Nucleus accumbens (tissue), 56 donors: ENCODE results near the gene DAGLB.
"Not testable (repeated sequence)": the region's sequence is repeated elsewhere in the genome, so short reads cannot be mapped to it uniquely, and the experiment has no call there.

ENCODE experiments used
- DNase-seq, 56 donors: peaks; one replicate each; lab custom pipeline; 2025; lab: John Stamatoyannopoulos, UW

The DAGLB gene

GRCh38 chr7:6461946-6462550 lies 14.3 kb upstream of the DAGLB start:
- DNase-seq: no peak

- no peak for DNase-seq
These were observed 13.3 kb upstream of the DAGLB start for GRCh38 chr7:6460990-6461584.

- no peak for DNase-seq
These were observed 12.5 kb upstream of the DAGLB start for GRCh38 chr7:6460303-6460702.

- DNase-seq: not testable (repeated sequence)
These were observed 10.9 kb upstream of the DAGLB start for GRCh38 chr7:6458676-6459075.

DNA sequence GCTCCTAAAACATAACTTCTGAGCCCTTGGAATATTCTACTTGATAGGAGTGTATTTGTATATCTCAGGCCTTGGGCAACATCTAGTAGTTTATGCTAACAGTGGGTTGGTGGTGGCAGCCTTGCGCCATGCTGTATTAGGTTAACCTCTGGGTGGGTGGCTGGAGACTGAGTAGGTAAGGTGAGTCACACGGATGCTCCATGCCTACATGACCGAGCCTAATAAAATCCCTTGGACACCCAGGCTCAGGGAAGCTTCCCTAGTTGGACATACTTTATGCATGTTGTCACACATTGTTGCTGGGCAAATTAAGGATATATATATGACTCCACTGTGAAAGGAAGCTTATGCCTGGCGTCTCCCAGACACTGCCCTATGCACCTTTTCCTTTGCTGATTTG lies 6.0 kb upstream of the DAGLB start:
- no peak for DNase-seq

DNA sequence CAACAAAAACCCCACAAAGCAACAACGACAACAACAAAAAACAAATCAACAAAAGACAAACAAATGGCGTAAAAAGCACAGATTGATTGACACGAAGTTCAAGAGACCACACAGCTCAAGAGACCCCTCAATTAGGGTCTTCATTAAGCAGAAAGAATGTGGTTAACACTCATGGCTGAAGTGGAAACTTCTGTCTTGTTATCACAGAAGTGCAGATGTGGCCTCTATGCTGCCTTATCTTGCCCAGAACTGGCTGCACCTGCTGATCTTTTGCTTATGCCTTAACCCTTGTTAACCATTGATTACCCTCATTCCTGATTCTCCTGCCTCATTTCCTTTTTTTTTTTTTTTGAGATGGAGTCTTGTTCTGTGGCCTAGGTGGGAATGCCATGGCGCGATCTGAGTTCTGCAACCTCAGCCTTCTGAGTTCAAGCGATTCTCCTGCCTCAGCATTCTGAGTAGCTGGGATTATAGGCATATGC lies 3.5 kb upstream of the DAGLB start:
- DNase-seq: no peak

DNA sequence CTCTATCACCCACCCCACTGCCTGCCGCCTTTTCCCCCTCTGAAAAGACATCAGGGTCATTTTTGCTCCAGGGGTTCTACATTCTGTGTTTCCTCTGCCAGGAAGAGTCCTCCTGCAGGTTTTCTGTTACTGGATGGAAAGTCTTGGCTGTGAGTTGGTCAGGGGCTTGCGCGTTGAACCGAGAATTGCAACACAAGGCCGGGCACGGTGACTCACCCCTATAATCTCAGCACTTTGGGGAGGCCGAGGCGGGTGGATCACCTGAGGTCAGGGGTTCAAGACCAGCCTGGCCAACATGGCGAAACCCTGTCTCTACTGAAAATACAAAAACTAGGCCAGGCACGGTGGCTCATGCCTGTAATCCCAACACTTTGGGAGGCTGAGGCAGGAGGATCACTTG lies 2.8 kb upstream of the DAGLB start:
- DNase-seq: not testable (repeated sequence)

- not testable (repeated sequence) for DNase-seq
These were observed 2.1 kb upstream of the DAGLB start for GRCh38 chr7:6449884-6450283.

DNA sequence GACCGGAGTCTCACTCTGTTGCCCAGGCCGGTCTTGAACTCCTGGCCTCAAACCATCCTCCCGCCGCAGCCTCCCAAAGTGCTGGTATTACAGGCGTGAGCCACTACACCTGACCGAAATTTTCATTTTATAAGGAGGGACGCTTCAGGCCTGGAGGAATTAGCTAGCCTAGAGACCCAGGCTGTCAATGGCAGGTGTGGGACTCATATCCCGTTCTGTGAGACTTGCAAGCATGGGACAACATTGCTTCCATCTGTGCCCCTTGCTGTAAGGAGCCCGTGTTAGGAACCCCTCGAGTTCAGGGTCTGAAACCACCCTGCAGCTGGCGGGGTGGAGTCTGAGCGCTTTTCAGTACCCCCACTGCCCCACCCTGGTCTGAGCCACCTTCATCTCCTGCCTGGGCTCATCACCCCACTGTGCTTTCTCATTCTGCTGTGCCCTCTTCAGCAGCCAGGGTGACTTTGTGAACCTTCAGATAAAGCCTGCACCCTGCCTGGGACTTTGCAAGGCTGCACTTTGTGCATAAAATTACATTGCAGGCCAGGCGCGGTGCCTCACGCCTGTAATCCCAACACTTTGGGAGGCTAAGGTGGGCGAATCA lies 1.3 kb upstream of the DAGLB start:
- DNase-seq: no peak

GRCh38 chr7:6446838-6447580 lies 745 bp downstream of the DAGLB start:
- DNase-seq: peak in 40 of 56 donors; percentile 19 to 79 (median 51)

DNA sequence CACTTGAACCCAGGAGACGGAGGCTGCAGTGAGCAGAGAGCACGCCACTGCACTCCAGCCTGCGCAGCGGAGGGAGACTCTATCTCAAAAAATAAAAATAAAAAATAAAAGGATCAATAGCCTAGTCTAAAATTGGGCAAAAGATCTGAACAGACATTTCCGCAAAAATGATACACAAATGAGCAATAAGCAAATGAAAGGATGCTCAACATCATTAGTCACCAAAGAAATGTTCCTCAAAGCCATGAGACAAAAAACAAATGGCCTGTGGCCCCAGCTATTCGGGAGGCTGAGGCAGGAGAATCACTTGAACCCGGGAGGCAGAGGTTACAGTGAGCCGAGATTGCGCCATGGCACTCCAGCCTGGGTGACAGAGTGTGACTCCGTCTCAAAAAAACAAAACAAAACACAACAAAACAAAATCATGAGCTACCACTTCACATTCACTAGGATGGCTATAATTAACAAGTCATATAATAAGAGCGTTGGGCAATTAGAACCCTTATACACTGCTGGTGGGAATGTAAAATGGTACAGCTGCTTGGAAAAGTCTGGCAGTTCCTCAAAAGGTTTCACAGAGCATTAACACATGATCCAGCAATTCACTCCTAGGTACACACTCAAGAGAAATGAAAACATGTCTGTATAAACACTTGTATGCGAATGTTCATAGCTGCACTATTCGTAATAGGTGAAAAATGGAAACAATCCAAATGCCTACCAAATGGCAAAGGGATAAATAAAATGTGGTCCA lies 3.1 kb downstream of the DAGLB start:
- DNase-seq: no peak

GRCh38 chr7:6443372-6443941 lies 4.3 kb downstream of the DAGLB start:
- no peak for DNase-seq

DNA sequence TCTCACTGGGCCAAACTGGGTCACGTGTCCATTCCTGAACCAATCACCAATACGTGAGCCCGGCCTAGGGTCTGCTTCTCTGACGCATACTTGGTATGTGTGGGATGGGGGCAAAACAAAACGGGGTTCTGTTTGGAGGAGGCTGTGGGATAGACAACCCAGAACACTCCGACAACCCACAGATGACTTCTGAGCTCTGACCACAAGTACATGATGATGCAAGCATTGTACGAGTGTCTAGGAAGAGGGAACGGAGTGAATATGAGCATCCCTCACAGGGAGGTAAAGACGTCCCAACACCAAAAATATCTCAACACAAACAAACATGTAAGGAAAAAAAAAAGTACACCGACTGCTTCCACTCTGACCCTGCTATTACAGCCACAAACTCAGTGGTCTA lies 5.6 kb downstream of the DAGLB start:
- peak in 1 of 56 donors; percentile 25 for DNase-seq

DNA sequence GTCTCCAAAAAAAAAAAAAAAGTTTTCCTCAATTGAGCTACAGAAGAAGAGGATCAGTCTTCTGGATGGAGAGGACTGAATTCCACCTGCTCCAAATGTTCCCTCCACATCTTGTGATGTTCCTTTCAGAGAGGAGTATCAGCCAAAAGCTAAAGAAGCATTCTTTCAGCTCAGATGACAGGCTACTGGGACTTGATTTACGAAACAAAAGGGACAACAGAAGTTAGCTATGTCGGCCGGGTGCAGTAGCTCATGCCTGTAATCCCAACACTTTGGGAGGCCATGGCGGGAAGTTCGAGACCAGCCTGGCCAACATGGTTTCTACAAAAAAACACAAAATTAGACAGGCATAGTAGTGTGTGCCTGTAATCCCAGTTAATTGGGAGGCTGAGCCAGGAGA lies 7.4 kb downstream of the DAGLB start:
- no peak for DNase-seq

DNA sequence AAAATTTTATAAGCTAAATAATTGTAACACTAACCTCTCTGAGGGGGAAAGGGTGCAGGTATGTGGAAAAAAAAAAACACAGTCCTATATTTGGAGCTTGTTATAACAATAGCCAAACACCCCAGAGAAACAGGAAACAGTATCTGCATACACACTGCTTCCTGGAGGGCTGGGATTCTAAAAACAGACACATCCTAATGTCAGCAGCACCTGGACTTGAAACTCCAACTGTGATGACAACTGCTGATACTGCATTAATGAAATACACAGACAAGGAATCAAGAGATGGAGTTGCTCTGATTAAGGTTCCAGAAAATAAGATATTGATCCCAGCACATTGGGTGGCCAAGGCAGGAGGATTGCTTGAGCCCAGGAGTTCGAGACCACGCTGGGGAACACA lies 9.3 kb downstream of the DAGLB start:
- DNase-seq: no peak

DNA sequence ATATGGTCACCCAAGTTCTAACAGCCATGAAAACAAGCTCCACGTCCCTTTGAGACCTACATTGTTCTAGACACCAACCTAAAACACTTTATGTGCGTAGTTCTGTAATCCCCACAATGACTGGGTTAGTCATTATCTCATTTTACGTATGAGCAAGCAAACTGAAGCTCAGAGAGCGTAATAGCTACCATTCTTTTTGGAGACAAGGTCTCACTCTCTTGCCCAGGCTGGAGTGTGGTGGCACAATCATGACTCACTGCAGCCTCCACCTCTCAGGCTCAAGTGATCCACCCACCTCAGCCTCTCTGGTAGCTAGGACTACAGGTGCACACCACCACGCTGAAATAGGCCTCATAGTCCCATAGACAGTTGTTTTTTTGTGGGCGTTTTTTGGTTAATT lies 10.5 kb downstream of the DAGLB start:
- DNase-seq: no peak

DNA sequence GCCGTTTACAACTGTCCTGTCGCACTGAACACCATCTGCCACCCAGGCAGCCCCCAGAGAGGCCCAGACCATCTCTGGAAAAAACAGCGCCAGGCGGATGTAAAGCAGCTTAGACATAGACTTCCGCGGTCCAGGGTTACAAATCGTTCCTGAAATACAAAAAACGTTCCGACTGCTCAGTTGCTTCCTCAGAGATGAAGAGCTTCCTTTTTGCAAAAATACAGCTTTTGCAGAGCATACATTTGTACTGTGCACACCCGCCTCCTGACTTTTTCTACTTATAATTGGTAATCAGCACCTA lies 11.4 kb downstream of the DAGLB start:
- DNase-seq: peak in 25 of 56 donors; percentile 5 to 59 (median 30)

GRCh38 chr7:6435486-6436384 lies 12.0 kb downstream of the DAGLB start:
- peak in 51 of 56 donors; percentile 18 to 85 (median 62) for DNase-seq
